Mesenchymal stem cell (in vitro differentiated cells and primary cell): ENCODE data around the gene SNRPB2.

Source experiments
- DNase-seq: peaks from one replicate; pipeline ENCODE4 v3.0.0-alpha.2; 2013
- H2AFZ ChIP-seq: one replicate; pipeline ENCODE4 v1.6.1; 2013; ENCODE audit warnings: low read depth, mild to moderate bottlenecking, control low read depth, inconsistent platforms, low read length, moderate library complexity
- H2AK5ac ChIP-seq: 2 replicates; pipeline ENCODE4 v1.6.1; 2013; ENCODE audit warnings: low read length, moderate library complexity, mild to moderate bottlenecking, inconsistent platforms; ENCODE audit not compliant: severe bottlenecking
- H2BK120ac ChIP-seq: one replicate; pipeline ENCODE4 v1.6.1; 2013; ENCODE audit warnings: low read depth, mild to moderate bottlenecking, inconsistent platforms, low read length, moderate library complexity
- H2BK12ac ChIP-seq, 2 experiments: one replicate each; pipeline ENCODE4 v1.6.1; 2013; ENCODE audit warnings: inconsistent platforms in 2 of 2, low read length in 2 of 2, mild to moderate bottlenecking in 2 of 2, moderate library complexity in 2 of 2, control low read depth in 1 of 2
- H2BK15ac ChIP-seq: one replicate; pipeline ENCODE4 v1.6.1; 2013; ENCODE audit warnings: mild to moderate bottlenecking, low read depth, inconsistent platforms; ENCODE audit not compliant: poor library complexity, severe bottlenecking
- H2BK5ac ChIP-seq: 2 replicates; pipeline ENCODE4 v1.6.1; 2013; ENCODE audit warnings: low read depth, mild to moderate bottlenecking, low read length, control low read depth, inconsistent platforms; ENCODE audit not compliant: poor library complexity, severe bottlenecking
- H3K14ac ChIP-seq, 2 experiments: one replicate each; pipeline ENCODE4 v1.6.1; 2013; ENCODE audit warnings: inconsistent platforms in 2 of 2, low read length in 2 of 2, control low read depth in 1 of 2, mild to moderate bottlenecking in 1 of 2, moderate library complexity in 1 of 2
- H3K18ac ChIP-seq, 2 experiments: one replicate each; pipeline ENCODE4 v1.6.1; 2013; ENCODE audit warnings: inconsistent platforms in 2 of 2, low read length in 2 of 2, control low read depth in 1 of 2, low read depth in 1 of 2, mild to moderate bottlenecking in 1 of 2
- H3K23ac ChIP-seq, 2 experiments: one replicate each; pipeline ENCODE4 v1.6.1; 2013; ENCODE audit warnings: inconsistent platforms in 2 of 2, low read length in 2 of 2, mild to moderate bottlenecking in 2 of 2, moderate library complexity in 2 of 2, control low read depth in 1 of 2
- H3K27ac ChIP-seq: 2 replicates; pipeline ENCODE4 v1.5.1; 2013; ENCODE audit warnings: mild to moderate bottlenecking, moderate library complexity, low read length, control low read depth, inconsistent platforms; ENCODE audit not compliant: poor library complexity, severe bottlenecking
- H3K27me3 ChIP-seq, 2 experiments: 2 replicates each; pipeline versions ENCODE4 v1.6.1 to v1.7.0; 2013; ENCODE audit warnings: low read length in 2 of 2, mild to moderate bottlenecking in 2 of 2, moderate library complexity in 2 of 2, control low read depth in 1 of 2, inconsistent platforms in 1 of 2; ENCODE audit not compliant: control insufficient read depth in 1 of 2, insufficient read depth in 1 of 2
- H3K36me3 ChIP-seq, 2 experiments: 2 replicates each; pipeline versions ENCODE4 v1.6.1 to v1.7.0; 2013; ENCODE audit warnings: low read length in 2 of 2, control low read depth in 1 of 2, inconsistent platforms in 1 of 2, low read depth in 1 of 2, mild to moderate bottlenecking in 1 of 2; ENCODE audit not compliant: insufficient read depth in 2 of 2, control insufficient read depth in 1 of 2
- H3K4ac ChIP-seq, 2 experiments: one replicate each; pipeline ENCODE4 v1.6.1; 2013; ENCODE audit warnings: inconsistent platforms in 2 of 2, low read length in 2 of 2, mild to moderate bottlenecking in 2 of 2, moderate library complexity in 2 of 2, control low read depth in 1 of 2, low read depth in 1 of 2
- H3K4me1 ChIP-seq: 2 replicates; pipeline ENCODE4 v1.6.1; 2013; ENCODE audit warnings: low read depth, low read length, control low read depth; ENCODE audit not compliant: control insufficient read depth, insufficient read depth
- H3K4me2 ChIP-seq: 2 replicates; pipeline ENCODE4 v1.6.1; 2013; ENCODE audit warnings: low read length, mild to moderate bottlenecking, inconsistent platforms; ENCODE audit not compliant: poor library complexity, severe bottlenecking
- H3K4me3 ChIP-seq, 2 experiments: 2 replicates each; pipeline versions ENCODE4 v1.5.1 to v1.7.0; 2013; ENCODE audit warnings: low read length in 2 of 2, mild to moderate bottlenecking in 2 of 2, control low read depth in 1 of 2, low read depth in 1 of 2; ENCODE audit not compliant: insufficient read depth in 1 of 2
- H3K79me1 ChIP-seq: replicated peaks from 2 replicates; pipeline ENCODE4 v1.6.1; 2013; ENCODE audit warnings: mild to moderate bottlenecking, control low read depth, low read length, inconsistent platforms; ENCODE audit not compliant: poor library complexity, severe bottlenecking
- H3K9ac ChIP-seq: 2 replicates; pipeline ENCODE4 v1.7.0; 2013; ENCODE audit warnings: mild to moderate bottlenecking, low read length, moderate library complexity
- H3K9me3 ChIP-seq: 2 replicates; pipeline ENCODE4 v1.7.0; 2013; ENCODE audit warnings: mild to moderate bottlenecking, low read length; ENCODE audit not compliant: control insufficient read depth
- H4K8ac ChIP-seq: one replicate; pipeline ENCODE4 v1.6.1; 2013; ENCODE audit warnings: inconsistent platforms, mild to moderate bottlenecking, low read length, moderate library complexity
- H4K91ac ChIP-seq: one replicate; pipeline ENCODE4 v1.6.1; 2013; ENCODE audit warnings: mild to moderate bottlenecking, low read length, inconsistent platforms
- WGBS: methylation state at CpG from one replicate; pipeline ENCODE4 v1.1.7; 2013; ENCODE audit warnings: mixed read lengths; 5-methylcytosine and 5-hydroxymethylcytosine counted together

Gene SNRPB2

DNA sequence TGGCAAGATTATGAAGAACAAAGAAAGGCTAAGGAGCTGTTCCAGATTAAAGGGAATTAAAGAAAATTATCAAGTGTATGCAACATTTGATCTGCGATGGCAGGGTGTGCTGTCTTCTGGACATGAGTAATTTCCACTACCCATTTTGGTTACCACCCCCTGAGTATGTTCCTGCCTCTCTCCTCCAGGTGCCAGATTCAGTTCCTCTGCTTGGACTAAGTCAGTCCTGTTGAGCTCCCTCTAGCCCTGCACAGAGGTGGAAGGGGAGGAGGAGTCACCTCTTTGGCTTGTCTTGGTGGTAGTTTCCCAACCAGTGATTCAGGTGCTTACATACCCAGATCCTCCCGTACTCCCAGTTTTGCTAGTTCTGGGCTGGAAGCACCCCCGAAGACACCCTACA lies 22.2 kb upstream of the SNRPB2 start:
- H3K4me1 ChIP-seq = no peaks in the 10 kb centered on the region
- no peak overlapping the region for H3K4me3 ChIP-seq
- no peaks in the 10 kb centered on the region for H3K79me1 ChIP-seq
- no peak overlapping the region for H3K14ac ChIP-seq
- DNase-seq = no peak
- H2AK5ac ChIP-seq = no peak overlapping the region
- H3K9ac ChIP-seq = no peak overlapping the region
- no peak overlapping the region for H2BK120ac ChIP-seq
- H3K4ac ChIP-seq = no peak overlapping the region
- H3K27ac ChIP-seq = no peak overlapping the region
- 73% methylated on average over 2 of the region's 3 CpGs for WGBS
- H3K27me3 ChIP-seq = peaks cover 5 to 8% of the 10 kb centered on the region in 2 experiments
- no peaks in the 10 kb centered on the region for H3K36me3 ChIP-seq
- H3K9me3 ChIP-seq = no peaks in the 10 kb centered on the region
- no peak overlapping the region for H2AFZ ChIP-seq
- H2BK15ac ChIP-seq = no peak overlapping the region
- no peak overlapping the region for H4K8ac ChIP-seq
- no peak overlapping the region for H2BK5ac ChIP-seq
- H3K4me2 ChIP-seq = no peak overlapping the region
- no peak overlapping the region for H3K23ac ChIP-seq
- no peak overlapping the region for H3K18ac ChIP-seq
- H4K91ac ChIP-seq = no peak overlapping the region
- no peak overlapping the region for H2BK12ac ChIP-seq

DNA sequence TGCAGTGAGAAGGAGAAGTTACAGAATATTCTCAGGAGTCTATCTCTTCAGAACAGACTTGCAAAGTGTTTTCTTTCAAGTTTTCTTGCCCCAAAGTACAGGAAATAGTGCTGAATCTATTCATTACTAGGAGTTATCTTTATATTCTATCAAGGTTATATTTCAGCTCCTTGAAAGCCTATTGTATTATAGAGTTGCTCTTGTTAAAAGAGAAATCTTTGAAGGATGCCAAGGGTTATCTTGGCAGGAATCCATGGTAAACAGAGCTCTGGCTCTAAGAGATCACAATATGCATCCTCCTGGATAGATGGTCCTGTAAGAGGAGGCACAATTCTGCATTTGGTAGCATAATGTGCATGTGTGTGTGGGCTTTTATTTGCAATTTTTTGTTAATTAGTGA lies 21.2 kb upstream of the SNRPB2 start:
- no peak overlapping the region for H3K27ac ChIP-seq
- H3K23ac ChIP-seq = no peak overlapping the region
- no peak for DNase-seq
- no peaks in the 10 kb centered on the region for H3K4me1 ChIP-seq
- no peak overlapping the region for H2BK12ac ChIP-seq
- no peak overlapping the region for H3K9ac ChIP-seq
- H3K36me3 ChIP-seq = no peaks in the 10 kb centered on the region
- no peak overlapping the region for H3K4ac ChIP-seq
- H3K18ac ChIP-seq = no peak overlapping the region
- H3K14ac ChIP-seq = no peak overlapping the region
- H2BK120ac ChIP-seq = no peak overlapping the region
- no peaks in the 10 kb centered on the region for H3K9me3 ChIP-seq
- no peak overlapping the region for H2BK15ac ChIP-seq
- H3K4me3 ChIP-seq = no peak overlapping the region
- H4K8ac ChIP-seq = no peak overlapping the region
- H2AK5ac ChIP-seq = no peak overlapping the region
- no peak overlapping the region for H3K4me2 ChIP-seq
- H4K91ac ChIP-seq = no peak overlapping the region
- H2AFZ ChIP-seq = no peak overlapping the region
- H3K79me1 ChIP-seq = no peaks in the 10 kb centered on the region
- peaks cover 9 to 11% of the 10 kb centered on the region in 2 experiments for H3K27me3 ChIP-seq
- no peak overlapping the region for H2BK5ac ChIP-seq

- Histone ChIP-seq H3K4me2 (no peak overlapping the region), H4K8ac (no peak overlapping the region), H3K79me1 (no peaks in the 10 kb centered on the region)
Measured at GRCh38 chr20:16709017-16709416, 20.8 kb upstream of the SNRPB2 start.

DNA sequence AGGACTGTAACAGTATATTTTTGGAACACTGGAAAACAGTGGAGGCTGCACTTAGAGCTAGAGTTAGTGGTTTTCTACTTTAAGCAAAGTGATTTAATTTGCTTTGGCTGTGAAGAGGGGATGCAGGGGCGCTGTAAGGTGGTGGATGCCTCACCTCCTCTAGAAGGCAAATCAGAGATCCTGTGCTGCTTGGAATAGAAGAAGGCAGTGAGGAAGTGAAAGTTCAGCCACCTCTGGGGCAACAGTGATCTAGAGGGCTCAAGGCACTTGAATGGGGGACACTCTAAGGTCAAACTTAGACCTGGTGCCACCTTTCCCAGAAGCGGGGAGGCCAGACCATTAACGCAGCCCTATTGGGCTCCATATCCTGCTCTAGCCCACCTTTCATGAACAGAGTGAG lies 19.0 kb upstream of the SNRPB2 start:
- Histone ChIP-seq H3K14ac (no peak overlapping the region), H2BK120ac (no peak overlapping the region), H3K23ac (no peak overlapping the region), H3K4ac (no peak overlapping the region), H3K27me3 (peaks cover 15 to 17% of the 10 kb centered on the region in 2 experiments), H2AFZ (no peak overlapping the region), H3K9ac (no peak overlapping the region), H3K4me3 (no peak overlapping the region), H2BK15ac (no peak overlapping the region), H2BK5ac (no peak overlapping the region), H2BK12ac (no peak overlapping the region), H3K27ac (no peak overlapping the region), H2AK5ac (no peak overlapping the region), H3K4me1 (no peaks in the 10 kb centered on the region), H3K79me1 (no peaks in the 10 kb centered on the region), H3K18ac (no peak overlapping the region), H3K36me3 (no peaks in the 10 kb centered on the region), H4K8ac (no peak overlapping the region), H3K4me2 (no peak overlapping the region), H4K91ac (no peak overlapping the region), H3K9me3 (no peaks in the 10 kb centered on the region)
- 82% methylated on average over 3 of the region's 3 CpGs for WGBS
- DNase-seq = no peak

More at GRCh38 chr20:16709017-16709416, 20.8 kb upstream of the SNRPB2 start:
- Histone ChIP-seq H2BK120ac (no peak overlapping the region), H3K9ac (no peak overlapping the region), H3K4me1 (no peaks in the 10 kb centered on the region), H2BK15ac (no peak overlapping the region), H3K27ac (no peak overlapping the region), H2AFZ (no peak overlapping the region), H3K36me3 (no peaks in the 10 kb centered on the region), H3K23ac (no peak overlapping the region), H2AK5ac (no peak overlapping the region), H3K4me3 (no peak overlapping the region), H3K14ac (no peak overlapping the region), H3K4ac (no peak overlapping the region), H3K9me3 (no peaks in the 10 kb centered on the region), H3K27me3 (peaks cover 9 to 11% of the 10 kb centered on the region in 2 experiments), H4K91ac (no peak overlapping the region), H2BK5ac (no peak overlapping the region), H2BK12ac (no peak overlapping the region), H3K18ac (no peak overlapping the region)
- no peak for DNase-seq
